ENCODE results near the gene CST8.

CST8 gene

GRCh38 chr20:23448167-23448566, 42.8 kb upstream of the CST8 start:
- H3K4me3 ChIP-seq (ENCODE audit: low read depth, low read length): no peak overlapping the region
- DNase-seq (ENCODE audit: low read depth, low spot score): no peak
- TF ChIP-seq CTCF (IDR thresholded peaks at IDR 0.05; ENCODE audit: low read depth, low read length): no peak
- in situ Hi-C loops (cut with HindIII; ENCODE audit: low sequenced_read_pairs): no loop called here

- no peak for DNase-seq (ENCODE audit: low read depth, low spot score)
- in situ Hi-C loops (cut with HindIII; ENCODE audit: low sequenced_read_pairs): no loop called here
- TF ChIP-seq CTCF (IDR thresholded peaks at IDR 0.05; ENCODE audit: low read depth, low read length): no peak
- no peak overlapping the region for H3K4me3 ChIP-seq (ENCODE audit: low read depth, low read length)
These were observed 41.5 kb upstream of the CST8 start for GRCh38 chr20:23449421-23449820.

GRCh38 chr20:23450877-23451276, 40.0 kb upstream of the CST8 start:
- no peak for DNase-seq (ENCODE audit: low read depth, low spot score)
- in situ Hi-C loops (cut with HindIII; ENCODE audit: low sequenced_read_pairs): no loop called here
- H3K4me3 ChIP-seq (ENCODE audit: low read depth, low read length): no peak overlapping the region
- no peak for TF ChIP-seq CTCF (IDR thresholded peaks at IDR 0.05; ENCODE audit: low read depth, low read length)

GRCh38 chr20:23451956-23452487, 38.9 kb upstream of the CST8 start:
- in situ Hi-C loops (cut with HindIII; ENCODE audit: low sequenced_read_pairs): no loop called here
- TF ChIP-seq CTCF (IDR thresholded peaks at IDR 0.05; ENCODE audit: low read depth, low read length): no peak
- DNase-seq (ENCODE audit: low read depth, low spot score): no peak
- no peak overlapping the region for H3K4me3 ChIP-seq (ENCODE audit: low read depth, low read length)

- no peak for TF ChIP-seq CTCF (IDR thresholded peaks at IDR 0.05; ENCODE audit: low read depth, low read length)
- in situ Hi-C loops (cut with HindIII; ENCODE audit: low sequenced_read_pairs): no loop called here
These were observed 38.1 kb upstream of the CST8 start, which contains the start of gene CST11 for GRCh38 chr20:23452776-23453175. Gene CST11, minus strand, starts transcription at chr20:23452876. Its CDS starts 65 bp downstream, at chr20:23452811.

GRCh38 chr20:23453549-23454543, 37.1 kb upstream of the CST8 start:
- no peak for TF ChIP-seq CTCF (IDR thresholded peaks at IDR 0.05; ENCODE audit: low read depth, low read length)
- DNase-seq (ENCODE audit: low read depth, low spot score): no peak
- no peak overlapping the region for H3K4me3 ChIP-seq (ENCODE audit: low read depth, low read length)
- in situ Hi-C loops (cut with HindIII; ENCODE audit: low sequenced_read_pairs): no loop called here

More at GRCh38 chr20:23452776-23453175, 38.1 kb upstream of the CST8 start, which contains the start of gene CST11:
- H3K4me3 ChIP-seq (ENCODE audit: low read depth, low read length): no peak within 1 kb of the TSS
- DNase-seq (ENCODE audit: low read depth, low spot score): no peak

Measured in astrocyte of the spinal cord (primary cell).